ENCODE measurements around the gene MYO16.
"Not testable (repeated sequence)": the region's sequence is repeated elsewhere in the genome, so short reads cannot be mapped to it uniquely, and the experiment has no call there.

MYO16 gene

DNA sequence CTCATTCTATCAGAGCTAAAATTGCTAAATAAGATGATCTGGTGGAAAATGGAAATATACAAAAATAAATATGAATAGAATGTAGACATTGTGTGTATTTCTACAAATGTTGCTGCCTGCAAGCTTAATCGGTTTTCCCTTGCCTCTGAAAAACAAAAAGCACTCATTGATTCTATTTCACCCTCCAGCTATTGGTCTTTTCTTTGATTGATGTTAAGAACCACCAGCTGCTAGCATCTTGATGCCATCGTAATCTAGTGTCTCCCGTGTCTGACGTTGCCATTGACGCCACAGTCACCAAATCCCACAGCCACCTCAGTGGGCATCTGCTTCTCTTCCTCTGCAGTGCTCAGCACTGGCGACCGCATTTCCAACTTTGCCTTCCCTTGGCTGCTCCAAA, 461.8 kb downstream of the MYO16 start:
- DNase-seq: no peak

DNA sequence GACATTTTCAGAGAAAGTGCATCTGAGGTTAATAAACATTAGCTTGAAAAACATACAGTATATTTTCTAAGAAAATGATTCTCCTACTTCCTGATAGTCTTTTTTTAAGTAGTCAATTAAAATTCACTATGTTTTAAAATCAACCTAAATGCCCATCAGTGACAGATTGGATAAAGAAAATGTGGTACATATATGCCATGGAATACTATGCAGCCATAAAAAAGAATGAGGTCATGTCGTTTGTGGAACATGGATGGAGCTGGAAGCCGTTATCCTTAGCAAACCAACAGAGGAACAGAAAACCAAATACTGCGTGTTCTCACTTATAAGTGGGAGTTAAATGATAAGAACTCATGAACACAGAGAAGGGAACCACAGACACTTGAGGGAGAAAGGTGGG, 462.8 kb downstream of the MYO16 start:
- not testable (repeated sequence) for DNase-seq

DNA sequence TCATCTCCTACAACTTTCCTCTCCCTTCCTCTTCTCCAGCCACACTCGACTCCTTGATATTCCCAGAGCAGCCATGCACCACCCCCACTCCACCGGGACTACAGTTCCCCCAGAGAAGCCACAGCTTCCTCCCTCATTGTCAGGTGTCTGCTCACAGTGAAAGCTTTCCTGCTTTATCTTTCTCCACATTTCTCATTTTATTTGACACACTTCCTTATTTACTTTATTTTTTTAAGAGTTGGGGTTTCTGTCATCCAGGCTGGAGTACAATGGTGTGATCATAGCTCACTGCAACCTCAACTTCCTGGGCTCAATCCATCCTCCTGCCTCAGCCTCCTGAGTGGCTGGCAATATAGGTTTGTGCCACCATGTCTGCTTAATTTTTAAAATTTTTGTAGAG, 464.6 kb downstream of the MYO16 start:
- no peak for DNase-seq

DNA sequence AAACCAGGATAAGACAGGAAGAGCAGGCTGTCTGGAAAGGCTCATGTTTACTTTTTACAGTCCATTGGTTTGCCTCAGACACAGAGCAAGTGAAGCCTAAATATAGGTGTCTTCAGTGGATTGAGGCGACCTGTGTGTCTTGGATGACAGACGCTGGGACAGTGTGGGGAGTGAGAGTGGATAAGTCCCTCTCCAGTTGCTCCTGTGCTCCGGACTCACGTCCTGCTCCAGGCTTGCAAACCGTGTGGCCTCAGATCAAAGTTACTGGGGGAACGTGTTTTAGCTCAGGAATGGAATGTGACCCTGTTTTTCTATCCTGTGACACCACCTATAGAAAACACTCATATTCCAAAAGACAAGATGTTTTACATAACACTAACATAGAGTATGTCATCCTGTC, 465.7 kb downstream of the MYO16 start:
- no peak for DNase-seq

DNA sequence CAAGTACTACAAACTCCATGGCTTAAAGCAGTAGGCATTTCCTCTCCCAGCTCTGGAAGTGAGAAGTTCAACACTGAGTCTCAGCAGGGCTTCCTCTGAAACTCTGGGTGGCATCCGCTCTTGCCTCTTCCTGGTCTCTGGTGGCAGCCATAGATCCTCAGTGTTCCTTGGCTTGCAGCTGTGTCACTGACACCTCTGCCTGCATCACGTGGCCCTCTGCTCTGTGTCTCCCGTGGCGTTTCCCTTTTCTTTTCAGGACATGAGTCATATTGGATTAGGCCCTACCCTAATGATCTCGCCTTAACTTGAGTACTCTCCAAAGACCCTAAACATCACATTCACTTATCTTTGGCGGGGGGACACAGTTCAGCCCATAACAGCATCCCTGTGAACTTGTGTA, 466.7 kb downstream of the MYO16 start:
- DNase-seq: no peak

DNA sequence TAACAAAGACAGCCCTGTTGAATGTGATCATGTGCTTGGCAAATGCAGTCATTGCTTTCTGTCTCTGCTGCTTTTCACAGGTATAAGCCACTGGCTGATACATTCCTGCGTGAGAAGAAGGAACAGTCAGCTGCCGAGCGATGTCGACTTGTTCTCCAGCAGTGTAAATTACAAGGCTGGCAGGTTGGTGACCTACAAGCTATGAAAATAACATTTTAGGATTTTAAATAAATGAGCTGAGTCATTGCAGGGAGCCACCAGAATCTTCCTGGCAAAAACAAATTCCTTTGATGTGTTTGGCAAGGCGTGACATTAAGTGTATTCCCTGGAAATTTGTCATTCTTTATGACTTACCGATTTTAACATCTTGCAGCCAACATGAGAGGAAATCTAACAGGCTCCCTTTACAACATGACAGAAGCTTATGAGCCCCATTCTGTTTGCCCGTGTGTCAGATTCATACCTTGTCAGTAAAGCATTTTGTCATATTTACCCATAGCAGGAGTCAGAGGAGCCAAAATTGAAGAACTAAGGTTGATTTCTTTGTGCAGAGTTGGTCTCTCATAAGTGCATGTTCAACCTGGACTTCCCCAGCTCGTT, 471.4 kb downstream of the MYO16 start:
- DNase-seq: no peak

DNA sequence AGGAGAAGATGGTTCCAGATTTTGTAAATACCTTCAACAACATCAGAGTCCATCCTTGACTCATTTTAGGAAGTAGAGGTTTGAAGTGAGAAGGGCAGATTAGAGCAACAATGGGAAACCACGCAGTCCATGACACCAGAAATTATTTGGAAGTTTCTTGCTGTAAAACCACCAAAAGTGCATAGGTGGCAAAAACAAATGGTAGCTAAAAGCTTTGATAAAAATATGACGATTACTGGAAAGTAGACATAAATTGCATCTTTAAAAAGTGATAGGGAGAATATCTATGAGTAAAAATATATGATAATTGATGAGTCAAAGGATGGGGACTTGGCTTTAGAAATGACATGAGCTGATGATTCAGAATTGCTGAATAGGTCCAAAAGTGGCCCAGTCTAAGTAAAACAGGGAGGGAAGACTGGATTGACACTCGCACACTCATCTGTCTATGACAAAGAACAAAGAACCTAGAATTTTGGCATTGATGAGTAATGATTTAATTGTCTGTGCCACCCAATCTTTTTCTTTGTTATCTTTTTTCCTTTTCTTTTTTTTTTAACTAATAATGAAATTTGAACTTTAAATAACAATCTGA, 472.2 kb downstream of the MYO16 start:
- no peak for DNase-seq

DNA sequence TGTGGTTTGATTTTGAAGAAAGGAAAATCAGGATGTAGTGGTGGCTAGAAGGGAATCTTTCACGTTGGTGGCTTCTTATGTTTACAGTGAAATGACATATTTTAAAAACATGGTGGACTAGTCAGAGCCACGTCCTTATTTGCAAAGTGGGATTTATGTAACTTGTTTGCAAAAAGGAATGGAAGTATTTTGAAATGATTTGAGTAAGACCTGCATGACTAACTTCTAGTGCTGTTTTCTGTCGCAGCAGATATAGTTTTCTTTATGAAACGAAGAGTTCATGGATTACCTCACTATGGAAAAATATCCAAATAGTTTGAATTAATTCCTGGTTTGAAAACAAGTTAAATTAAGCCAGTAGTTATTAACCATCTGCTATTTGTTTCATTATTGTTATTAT, 476.5 kb downstream of the MYO16 start:
- DNase-seq: no peak

DNA sequence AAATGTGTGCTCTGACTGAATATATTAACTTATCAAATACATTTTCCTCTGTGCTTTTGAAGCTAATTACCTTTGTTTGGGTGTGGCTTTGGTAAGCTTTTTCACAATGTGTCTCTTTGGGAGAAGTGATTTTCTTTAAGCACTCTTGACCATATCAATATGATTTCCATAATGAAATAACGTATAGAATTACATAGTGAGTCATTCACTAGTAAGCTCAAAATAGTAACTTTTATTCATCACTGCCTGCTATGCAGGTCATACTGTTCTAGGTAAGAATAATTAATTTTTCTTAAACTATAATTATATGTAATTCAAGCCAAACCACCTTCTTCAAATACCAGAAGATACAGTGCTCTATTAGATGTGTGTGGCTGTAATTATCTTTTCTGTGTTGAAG, 480.7 kb downstream of the MYO16 start:
- no peak for DNase-seq

DNA sequence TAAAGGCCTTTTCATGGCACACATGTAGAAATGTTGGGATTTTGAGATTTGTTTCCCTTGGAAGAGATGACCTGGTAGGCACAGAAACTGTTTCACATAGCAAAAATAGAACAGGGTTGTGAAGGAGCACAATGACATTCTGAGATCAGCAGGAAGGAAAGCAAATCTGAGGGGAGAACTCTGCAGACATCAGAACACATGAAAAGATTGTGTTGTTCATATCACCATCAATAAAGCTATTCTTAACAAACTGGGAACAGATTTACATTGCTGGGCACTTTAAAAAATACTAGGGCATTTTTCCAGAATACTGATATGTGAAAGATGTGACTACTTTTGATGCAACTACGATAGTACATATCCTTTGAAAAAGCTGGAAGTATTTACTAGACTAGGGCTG, 481.7 kb downstream of the MYO16 start:
- no peak for DNase-seq

DNA sequence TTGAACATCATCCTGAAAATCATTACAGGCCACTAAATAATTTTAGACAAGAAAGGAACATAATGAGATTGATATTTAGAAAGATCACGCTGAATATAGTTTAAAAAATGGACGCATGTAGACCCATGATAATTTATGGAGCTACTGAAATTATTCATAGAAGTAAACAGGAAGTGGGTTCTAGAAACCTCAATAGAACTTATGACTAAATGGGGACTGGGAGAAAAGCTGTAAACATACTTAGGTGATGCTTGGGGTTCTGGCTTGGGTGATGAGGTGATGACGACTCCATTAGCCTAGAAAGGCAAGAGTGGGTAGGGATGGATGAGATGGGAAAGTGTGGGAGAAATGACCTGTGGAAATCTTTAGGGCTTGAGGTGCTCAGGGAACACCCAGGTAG, 484.0 kb downstream of the MYO16 start:
- no peak for DNase-seq

DNA sequence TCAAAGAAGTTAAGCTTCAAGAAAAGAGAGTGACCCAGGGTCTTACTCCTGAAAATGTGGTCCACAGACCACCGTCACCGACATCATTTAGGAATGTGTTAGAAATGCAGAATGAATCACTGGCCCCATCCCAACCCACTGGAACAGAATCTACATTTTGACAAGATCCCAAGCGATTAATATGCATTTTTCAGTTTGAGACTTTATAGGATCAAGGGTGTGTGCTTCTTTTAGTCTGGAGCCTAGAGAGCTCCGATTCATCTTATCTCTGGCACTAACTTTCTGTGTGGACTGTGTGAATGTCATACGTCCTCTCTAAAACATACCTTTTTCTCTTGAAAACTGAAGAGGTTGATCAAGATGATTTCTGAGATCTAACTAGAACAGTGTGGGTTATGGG, 484.8 kb downstream of the MYO16 start:
- DNase-seq: no peak

DNA sequence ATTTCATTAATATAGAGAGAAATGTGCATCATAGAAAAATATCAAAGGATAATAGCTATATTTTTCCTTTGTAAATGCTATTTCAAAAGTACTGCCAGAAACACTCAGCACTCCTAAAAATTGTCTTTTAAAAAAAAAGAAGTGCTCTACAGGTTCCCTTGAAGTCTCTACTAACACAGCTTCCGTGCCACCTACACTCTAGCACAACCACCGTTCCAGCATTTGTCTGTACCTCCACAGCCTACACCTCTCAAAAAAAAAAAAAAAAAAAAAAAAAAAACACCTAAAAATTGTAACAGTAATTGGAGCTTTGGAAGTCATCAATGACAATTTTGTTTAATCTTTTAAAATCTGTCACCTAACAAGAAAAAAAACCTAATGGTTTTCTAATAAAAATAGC, 485.6 kb downstream of the MYO16 start:
- DNase-seq: no peak

DNA sequence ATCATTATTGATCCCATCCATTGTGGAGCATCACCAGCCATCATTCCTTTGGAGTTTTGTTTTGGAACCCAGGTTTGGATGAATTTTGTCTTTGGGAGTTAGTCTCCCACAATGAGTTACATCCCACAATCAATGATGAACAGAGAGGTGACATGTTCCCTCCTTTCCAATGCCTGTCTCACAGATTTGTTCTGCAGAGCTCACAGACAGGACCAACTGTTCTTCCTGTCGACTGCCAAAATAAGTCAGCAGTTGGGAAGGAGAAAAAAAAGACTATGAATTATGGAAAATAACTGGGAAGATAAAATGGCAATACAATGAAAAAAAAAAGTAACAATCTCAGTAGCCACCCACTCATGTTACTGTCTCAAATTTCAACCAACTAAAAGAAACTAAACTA, 489.1 kb downstream of the MYO16 start:
- DNase-seq: no peak

DNA sequence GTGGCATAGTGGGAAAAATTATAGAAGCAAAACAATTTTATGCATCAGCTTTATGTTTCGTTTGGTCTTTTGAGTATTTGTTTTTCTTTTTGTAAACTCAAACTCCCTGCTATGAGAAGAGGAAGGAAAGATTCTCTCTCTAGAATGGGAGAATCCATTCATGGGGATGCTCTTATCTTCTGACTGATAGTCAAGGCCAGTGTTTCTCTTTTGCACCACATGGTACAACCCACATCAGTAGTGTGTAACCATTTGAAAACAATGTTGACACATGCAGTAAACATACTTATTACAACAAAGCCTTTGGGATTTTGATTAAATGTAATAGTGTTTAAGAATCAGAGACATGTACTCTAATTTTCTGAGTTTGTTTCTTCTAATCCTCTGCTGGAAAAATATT, 490.5 kb downstream of the MYO16 start:
- no peak for DNase-seq

DNA sequence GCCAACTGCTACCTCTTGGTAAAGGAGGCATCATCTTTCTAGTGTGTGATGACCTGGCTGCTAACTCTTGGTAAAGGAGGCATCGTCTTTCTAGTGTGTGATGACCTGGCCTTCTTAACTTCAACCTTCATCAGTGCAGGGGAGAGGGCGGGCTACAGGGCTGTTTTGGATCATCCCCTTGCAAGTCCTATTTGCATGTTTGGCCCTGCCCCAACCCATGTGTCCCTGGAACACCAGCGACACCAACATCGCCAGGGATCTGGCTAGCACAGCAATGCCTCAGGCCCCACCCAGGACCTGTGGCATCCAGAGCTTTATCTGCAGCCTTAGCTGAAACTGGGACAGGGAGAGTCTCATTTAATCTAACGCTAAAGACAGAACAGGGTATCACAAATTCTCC, 492.4 kb downstream of the MYO16 start:
- DNase-seq: no peak

DNA sequence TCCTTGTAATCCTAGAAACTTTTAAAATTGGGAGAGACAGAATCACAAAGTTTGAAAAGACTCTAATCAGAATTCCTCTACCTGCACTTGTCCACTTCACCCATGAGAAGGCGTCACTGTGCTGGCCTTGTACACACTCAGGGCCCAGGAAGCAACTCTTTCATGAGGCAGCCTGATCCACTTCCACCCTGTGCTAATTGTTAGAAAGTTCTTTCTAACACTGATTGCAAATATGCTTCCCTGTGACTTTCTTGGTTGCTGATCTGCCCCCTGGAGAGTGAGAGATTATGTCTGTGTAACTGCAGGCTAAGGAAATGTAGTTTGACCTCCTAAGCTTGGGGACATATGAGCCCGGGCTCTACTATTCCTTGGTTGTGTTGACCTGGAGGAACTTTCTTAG, 494.6 kb downstream of the MYO16 start:
- DNase-seq: no peak

DNA sequence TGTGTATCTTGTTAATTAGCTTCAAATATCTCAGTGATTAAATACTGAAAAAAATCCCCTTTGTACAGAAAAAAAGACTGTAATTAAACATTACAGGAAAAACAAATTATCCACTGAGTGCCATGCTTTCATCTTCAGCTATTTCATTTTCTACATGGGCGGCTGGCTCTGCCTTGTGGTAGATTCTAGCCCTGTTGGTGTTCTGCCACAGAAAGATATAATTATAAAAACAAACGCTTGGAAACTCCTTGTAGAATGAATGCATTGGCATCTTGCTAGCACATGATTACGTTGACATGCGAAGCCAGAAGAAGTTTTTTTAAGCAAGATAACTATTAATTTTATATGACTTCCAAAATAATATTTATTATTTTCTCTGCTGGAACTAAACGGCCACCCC, 496.8 kb downstream of the MYO16 start:
- DNase-seq: no peak

DNA sequence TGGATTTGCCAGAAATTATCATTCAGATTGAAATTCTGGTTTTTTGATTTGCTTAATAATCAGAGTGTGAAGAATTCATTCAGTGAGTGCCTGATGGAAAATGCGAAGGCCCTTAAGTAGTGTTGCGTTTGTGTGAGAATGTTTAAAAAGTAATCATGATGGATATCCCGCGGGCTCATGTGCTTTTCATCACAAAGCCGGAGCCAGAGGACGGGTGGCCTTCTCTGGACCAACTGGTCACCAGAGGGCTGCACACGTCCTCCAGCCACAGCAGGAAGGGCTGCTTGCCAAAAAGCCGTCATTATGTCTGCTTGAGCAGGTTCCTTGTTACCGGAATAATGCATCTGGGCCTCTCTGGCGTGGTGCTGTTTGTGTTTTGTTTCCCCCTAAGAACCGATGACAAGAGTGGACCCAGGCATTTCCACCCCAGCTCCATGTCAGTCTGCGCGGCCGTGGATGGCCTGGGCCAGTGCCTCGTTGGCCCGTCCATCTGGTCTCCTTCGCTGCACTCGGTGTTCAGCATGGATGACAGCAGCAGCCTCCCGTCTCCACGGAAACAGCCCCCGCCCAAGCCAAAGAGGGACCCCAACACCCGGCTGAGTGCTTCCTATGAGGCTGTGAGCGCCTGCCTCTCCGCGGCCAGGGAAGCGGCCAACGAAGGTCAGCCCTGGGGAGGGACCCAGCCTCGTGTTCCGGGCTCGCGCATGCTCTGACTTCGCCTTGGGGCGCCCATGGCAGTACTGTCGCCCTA, 497.7 kb downstream of the MYO16 start:
- no peak for DNase-seq

DNA sequence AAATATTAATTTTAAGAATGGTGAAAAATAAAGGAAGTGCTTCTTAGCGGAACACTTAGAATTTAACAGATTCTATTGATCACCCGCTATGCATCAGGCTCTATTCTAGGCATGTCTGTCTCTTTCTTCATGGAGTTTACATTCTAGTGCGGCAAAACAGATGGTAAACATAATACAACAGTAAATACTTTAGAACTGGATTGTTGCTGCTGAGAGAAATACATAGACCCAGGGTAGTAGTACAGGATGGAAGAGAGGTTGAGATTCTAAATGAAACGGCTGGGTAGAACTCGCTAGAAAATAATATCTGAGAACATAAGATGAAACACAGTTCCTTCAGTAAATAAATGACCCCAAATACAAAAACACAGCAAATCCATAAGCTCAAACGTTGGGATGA, 498.7 kb downstream of the MYO16 start:
- DNase-seq: no peak

DNA sequence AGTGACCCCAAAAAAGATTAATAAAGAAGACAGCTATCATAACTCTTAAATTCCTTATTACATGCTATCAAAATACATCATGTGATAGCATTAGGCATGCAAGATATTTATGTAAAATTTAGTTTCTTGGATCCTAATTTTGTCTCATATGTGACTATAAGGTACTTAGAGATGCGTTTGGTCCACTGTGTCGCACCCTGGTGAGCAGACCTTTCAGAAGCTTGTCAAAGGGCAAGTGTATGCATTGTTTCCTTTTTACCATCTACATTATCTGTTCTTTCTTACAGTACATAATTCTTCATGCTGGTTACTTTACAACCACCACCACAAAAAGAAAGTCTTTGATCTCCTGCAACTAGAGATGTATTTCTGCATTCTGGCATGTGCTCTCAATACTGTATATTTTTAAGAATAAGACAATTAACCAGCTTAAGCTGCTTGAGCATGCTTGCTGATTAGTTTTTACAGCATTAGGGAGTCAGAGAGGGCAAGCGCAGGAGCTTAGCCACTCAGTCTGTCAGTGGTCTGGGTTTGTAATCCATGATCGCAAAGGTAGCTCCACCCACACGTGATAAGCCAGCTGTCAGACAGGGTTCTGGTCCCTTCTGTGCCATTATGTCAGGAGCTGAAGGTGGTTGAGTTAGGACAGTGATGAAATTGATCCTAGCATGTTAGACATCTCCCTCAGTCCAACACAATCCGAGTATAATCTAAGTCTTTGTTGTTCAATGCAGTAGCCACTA, 500.9 kb downstream of the MYO16 start:
- DNase-seq: no peak

DNA sequence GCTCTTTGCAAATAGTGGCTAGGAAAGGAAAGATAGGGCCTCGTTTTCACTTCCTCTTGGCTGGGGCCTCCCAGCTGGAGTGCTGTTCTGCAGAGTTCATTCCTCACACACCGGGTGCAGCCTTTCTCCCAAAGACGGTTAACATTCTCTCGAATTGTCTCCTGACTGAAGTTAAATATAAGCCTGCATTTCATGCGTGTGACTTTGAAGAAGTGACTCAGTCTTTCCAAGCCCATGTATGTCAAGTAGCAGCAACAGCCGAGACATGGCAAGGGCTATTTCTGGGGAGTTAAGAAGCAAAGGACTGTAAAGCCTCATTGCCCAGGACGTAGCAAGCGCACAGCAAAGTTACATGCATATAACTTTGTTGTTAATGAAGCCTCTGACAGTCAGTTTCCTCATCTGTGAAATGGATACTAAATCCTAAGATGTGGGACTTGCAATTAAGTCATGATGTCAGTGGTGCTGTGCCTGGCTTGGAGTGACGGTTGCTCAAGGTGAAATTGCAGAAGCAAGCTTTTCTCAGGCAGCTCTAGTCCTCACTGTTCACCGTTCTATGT, 502.4 kb downstream of the MYO16 start:
- DNase-seq: no peak

DNA sequence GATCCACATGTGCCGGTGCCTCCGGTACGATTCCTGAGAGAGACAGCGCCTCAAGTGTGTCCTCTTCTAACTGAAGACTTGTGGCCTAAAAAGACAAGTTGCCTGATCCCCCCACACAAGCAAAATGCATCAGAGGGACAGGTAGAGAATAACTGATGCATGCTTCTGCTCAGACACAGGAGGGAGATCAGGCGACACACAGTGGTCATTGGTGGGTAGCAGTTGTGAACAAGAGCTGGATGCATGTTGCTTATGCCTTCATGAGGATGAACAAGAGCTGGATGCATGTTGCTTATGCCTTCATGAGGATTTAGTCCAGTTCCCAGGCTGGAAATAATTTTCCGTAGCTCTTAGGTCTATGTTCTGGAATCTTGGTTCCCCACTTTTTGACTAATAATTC, 505.6 kb downstream of the MYO16 start:
- DNase-seq: no peak

DNA sequence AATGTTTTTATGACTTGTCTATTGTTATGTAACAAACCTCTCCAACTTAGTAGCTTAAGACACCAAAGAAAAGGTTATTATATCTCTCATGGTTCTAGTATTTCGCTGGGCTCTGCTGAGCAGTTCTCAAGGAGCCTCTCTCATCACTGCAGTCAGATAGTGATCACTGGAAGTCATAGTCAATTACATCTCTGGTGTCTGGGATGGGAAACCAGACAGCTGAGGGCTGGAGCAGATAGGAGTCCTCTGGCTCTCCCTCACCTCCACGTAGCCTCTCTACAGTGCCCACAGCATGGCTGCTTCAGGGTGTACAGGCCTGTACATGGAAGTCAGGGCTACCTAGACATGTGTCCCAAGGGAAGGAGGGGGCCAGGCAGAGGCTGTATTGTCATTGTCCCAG, 507.5 kb downstream of the MYO16 start:
- no peak for DNase-seq
